Fibroblast of the aortic adventitia (primary cell): ENCODE data around the gene ELOA. TPM values are rescaled to one million over a fixed set of nuclear protein-coding genes. Genes with fewer than 3 reads are reported as not detected.
A peak's percentile ranks its signal among the peaks of the same experiment; 100 is the strongest.

Source experiments
- DNase-seq: peaks from one replicate; pipeline ENCODE4 v3.0.0-alpha.2; 2010; ENCODE audit warnings: low read depth
- H3K4me3 ChIP-seq: 2 replicates; pipeline ENCODE4 v1.5.1; 2011; ENCODE audit warnings: low read depth, mild to moderate bottlenecking, control low read depth, low read length, moderate library complexity
- CTCF ChIP-seq: IDR thresholded peaks from 2 replicates; pipeline ENCODE4 v1.5.1; 2011; ENCODE audit warnings: mild to moderate bottlenecking, low read length, control low read depth, inconsistent platforms; ENCODE audit not compliant: insufficient read depth
- total RNA-seq: library from RNA; depleted of rRNA; stranded (reverse); fragments of >200 nt; gene quantifications from 2 replicates; pipeline ENCODE4 v1.2.3, GENCODE V29; 2012; ENCODE audit warnings: low replicate concordance

ELOA gene
- total RNA-seq, 1 donor, result 41.9 TPM

GRCh38 chr1:23803674-23804073 is 60.4 kb downstream of the ELOA start:
- no peak for DNase-seq
- no peak overlapping the region for H3K4me3 ChIP-seq
- TF ChIP-seq CTCF, result no peak

GRCh38 chr1:23804183-23804835 is 61.0 kb downstream of the ELOA start:
- H3K4me3 ChIP-seq, result no peak overlapping the region
- DNase-seq, result no peak
- peak; percentile 12 for TF ChIP-seq CTCF

GRCh38 chr1:23805025-23805424 is 61.8 kb downstream of the ELOA start:
- no peak overlapping the region for H3K4me3 ChIP-seq
- no peak for DNase-seq
- no peak for TF ChIP-seq CTCF

GRCh38 chr1:23806280-23806679 is 63.0 kb downstream of the ELOA start:
- H3K4me3 ChIP-seq, result no peak overlapping the region
- no peak for TF ChIP-seq CTCF
- no peak for DNase-seq

GRCh38 chr1:23807453-23807852 is 64.2 kb downstream of the ELOA start:
- TF ChIP-seq CTCF, result no peak
- no peak for DNase-seq

GRCh38 chr1:23809751-23810171 is 66.5 kb downstream of the ELOA start:
- no peak overlapping the region for H3K4me3 ChIP-seq
- DNase-seq, result peak; percentile 50
- peak; percentile 74 for TF ChIP-seq CTCF

More at GRCh38 chr1:23807453-23807852, 64.2 kb downstream of the ELOA start:
- H3K4me3 ChIP-seq, result no peak overlapping the region

- DNase-seq, result peak; percentile 17
Measured at GRCh38 chr1:23810818-23811540, 67.7 kb downstream of the ELOA start.

More at GRCh38 chr1:23810818-23811540, 67.7 kb downstream of the ELOA start:
- no peak overlapping the region for H3K4me3 ChIP-seq
- peak; percentile 67 for TF ChIP-seq CTCF
